GM12872 (cell line): ENCODE results near the gene PER1.

Experiments
- TF ChIP-seq, protein P1 (sequence below): IDR thresholded peaks from 3 replicates; pipeline ENCODE4 v1.5.1; 2011; ENCODE audit warnings: low read depth, mild to moderate bottlenecking, low read length, moderate library complexity; ENCODE audit not compliant: insufficient read depth

The PER1 gene

DNA sequence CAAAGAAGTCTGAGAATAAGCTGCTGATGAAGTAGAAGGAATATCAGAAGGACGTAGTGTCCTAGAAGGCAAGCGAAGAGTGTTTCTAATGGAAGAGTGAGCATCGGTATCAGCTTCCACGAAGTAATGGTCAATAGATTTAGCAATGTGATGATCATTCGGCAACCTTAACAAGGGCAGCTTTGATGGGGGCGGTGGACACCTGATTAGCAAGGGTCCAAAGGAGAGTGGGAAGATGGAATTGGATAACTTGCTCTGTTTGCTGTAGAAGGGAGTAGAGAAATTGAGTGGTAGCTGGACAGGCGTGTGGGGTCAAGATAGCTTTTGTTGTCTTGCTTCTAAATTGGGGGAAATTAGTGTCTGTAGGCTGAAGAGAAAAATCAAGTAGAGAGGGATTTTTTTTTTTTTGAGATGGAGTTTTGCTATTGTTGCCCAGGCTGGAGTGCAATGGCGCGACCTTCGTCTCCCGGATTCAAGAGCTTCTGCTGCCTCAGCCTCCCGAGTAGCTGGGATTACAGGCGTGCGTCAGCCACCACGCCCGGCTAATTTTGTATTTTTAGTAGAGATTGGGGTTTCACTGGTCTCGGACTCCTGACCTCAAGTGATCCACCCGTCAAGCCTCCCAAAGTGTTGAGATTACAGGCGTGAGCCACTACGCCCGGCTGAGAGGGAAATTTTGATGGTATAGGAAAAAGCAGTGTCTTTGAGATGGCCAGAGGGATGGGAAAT lies 14.4 kb downstream of the PER1 start:
- TF ChIP-seq, protein P1, sequence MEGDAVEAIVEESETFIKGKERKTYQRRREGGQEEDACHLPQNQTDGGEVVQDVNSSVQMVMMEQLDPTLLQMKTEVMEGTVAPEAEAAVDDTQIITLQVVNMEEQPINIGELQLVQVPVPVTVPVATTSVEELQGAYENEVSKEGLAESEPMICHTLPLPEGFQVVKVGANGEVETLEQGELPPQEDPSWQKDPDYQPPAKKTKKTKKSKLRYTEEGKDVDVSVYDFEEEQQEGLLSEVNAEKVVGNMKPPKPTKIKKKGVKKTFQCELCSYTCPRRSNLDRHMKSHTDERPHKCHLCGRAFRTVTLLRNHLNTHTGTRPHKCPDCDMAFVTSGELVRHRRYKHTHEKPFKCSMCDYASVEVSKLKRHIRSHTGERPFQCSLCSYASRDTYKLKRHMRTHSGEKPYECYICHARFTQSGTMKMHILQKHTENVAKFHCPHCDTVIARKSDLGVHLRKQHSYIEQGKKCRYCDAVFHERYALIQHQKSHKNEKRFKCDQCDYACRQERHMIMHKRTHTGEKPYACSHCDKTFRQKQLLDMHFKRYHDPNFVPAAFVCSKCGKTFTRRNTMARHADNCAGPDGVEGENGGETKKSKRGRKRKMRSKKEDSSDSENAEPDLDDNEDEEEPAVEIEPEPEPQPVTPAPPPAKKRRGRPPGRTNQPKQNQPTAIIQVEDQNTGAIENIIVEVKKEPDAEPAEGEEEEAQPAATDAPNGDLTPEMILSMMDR = no peak

DNA sequence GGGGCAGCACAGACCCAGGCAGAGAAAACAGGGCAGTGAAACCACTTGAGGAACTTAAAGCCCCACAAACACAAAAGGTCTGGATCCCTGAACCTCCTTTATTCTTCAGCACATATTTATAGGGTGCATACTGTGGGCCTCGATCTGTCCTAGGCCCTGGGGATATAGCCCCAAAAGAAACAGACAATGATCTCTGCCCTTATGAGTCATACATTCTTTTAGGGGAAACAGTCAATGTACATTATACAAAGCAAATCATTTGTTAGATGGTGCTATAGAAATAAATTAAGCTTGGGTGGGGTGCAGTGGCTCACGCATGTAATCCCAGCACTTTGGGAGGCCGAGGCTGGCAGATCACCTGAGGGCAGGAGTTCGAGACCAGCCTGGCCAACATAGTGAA lies 18.3 kb downstream of the PER1 start:
- TF ChIP-seq, protein P1 = no peak

DNA sequence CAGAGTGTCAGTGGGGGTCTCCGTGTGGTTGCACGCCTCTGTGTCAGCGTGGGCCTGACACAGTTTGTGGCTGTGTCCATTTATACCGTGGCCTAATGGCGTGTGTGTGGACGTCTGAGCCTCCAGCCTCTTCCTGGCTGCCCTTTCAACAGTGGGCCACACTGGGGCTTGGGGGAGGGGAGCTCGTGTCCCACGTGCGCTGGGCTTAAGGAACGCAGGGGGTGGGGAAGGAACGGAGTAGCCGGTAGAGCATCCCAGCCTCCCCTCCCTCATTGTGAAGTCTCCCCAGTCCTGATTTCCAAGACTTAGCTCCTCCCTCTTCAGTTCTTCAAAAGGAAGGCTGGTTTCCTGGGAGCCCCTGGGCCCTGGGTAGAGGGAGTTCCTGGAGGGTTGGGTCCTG lies 18.8 kb downstream of the PER1 start:
- TF ChIP-seq, protein P1 = no peak

DNA sequence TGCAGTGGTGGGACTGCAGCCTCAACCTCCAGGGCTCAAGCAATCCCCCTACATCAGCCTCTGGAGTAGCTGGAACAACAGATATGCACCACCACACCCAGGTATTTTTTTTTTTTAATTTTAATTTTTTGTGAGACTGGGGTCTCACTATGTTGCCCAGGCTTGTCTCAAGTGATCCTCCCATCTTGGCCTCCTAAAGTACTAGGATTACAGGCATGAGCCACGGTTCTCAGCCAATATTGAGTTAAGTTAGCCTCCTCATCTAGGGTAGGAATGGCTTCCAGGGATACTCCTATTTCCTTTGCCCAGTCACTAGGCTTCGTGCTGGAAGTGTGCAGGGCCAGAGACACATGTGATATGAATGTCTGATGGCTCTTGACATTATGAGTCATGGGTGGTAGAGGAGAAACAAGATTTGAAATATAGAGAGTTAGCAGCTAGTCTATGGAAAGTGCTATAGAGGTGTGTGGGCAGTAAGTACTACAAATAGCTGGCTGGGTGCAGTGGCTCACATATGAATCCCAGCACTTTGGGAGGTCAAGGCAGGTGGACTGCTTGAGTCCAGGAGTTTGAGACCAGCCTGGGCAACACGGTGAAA lies 20.3 kb downstream of the PER1 start:
- TF ChIP-seq, protein P1 = no peak

DNA sequence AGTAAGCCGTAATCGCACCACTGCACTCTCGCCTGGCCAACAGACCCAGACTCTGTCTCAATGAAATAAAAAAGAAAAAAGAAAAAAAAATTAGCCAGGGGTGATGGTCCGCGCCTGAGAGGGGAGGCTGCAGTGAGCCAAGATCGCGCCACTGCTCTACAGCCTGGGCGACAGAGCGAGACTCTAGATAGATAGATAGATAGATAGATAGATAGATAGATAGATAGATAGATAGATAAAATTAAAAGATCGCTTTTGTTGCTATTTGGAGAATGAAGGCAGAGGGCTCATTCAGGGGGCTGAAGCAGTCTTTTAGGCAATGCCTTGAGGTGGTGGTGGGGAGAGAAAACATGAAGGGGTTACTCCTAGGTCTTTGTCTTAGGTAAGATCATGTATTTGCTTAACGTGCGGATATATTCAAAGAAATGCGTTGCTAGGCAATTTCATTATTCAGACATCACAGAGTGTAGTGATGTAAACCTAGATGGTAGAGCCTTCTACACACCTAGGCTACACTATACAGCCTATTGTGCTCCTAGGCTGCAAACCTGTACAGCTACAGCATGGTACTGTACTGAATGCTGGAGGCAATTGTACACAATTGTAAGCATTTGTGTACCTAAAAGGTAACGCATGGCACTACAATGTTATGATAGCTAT lies 23.9 kb downstream of the PER1 start:
- TF ChIP-seq, protein P1 = no peak

DNA sequence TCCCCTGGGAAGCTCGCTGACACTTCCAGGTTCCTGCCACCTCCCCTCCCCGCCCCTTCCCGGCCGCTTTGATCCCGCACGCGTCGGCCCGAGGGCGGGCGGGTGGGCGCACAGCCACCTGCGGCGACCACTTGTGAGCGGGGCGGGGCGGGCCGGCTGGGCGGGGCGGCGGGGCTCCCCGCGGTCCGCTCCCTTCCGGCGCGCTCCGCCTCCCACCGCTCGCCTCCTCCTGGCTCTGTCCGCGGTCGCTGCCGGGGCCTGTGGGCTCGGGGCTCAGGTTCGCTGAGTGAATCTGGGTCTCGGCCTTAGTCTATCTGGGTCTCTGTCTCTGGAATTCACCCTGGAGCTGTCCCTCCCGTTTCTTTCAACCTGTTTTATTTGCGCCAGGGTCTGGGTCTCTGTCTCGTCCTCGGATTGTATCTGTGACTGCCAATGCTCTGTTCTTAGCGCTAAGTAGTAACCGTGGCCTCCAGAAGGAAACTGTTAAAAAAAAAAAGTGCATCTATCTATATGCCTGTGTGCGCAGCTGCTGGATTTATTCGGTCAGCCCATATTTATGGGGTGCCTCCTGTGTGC lies 25.6 kb downstream of the PER1 start:
- TF ChIP-seq, protein P1 = no peak

DNA sequence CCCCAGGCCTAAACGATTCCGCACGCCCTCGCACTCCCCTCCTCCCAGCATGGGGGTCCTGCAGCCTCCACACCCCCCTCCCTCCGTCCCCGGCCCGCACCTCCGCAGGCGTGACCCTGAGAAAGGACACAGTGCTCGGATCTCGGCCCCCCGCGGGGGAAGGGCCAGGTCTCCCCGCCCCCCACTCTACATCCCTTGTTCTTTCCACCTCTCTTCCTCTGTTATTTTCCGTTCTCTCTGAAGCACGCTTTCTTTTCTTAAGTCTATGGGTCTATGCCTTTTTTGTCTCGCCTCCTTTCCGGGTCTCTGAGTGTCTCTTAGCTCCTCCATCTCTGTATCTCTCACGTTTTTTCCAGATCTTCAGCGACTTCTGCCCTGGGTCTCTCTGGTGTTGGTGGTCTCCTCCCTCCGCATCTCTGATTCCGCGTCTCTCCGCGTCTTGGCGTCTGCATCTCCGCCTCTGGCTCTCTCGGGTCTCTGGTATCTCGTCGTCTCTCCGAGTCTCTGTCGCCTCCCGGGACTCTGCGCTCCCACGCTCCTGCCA lies 26.2 kb downstream of the PER1 start:
- TF ChIP-seq, protein P1 = no peak
